ENCODE data around the gene MYL6. TPM values are rescaled to one million over a fixed set of nuclear protein-coding genes. Genes with fewer than 3 reads are reported as not detected.

MYL6 gene
- polyA plus RNA-seq, 1 of the 3 experiments (the other 2 are of a cell fraction), result 4,697 TPM

DNA sequence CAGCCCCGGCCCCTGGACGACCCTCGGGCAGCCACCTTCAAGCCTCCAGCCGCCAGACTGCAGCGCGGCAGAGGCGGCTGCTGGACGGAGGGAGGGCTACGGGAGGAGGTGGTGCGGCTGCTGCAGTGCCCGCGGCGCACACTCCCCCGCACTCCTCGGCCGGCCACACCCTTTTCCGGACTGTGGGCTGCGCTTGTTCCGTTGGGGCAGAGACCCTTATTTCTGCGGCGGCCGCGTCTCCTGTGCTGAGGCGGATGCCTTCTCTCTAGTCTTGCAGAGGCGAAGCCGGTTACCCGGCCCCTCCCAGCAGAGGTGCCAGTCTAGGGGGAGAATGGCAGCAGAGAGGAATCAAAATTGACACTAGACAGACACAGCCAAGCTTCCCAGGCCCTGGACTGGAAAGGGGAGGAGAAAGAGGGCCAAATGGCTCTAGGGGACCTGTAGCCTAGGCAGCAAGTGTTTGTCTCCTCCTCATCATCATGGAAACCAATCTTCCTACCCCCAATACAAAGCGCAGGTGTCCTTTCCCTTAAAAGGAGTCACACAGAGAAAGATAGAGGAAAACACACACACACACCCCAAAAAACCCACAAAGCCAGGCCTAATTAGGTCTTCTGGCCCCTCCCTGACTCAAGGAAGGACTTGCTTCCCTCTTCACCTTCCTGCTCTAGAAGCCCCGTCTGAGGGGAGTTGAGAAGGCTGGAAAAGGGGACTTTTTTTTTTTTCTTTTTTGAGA is 28.8 kb upstream of the MYL6 start:
- Histone ChIP-seq H3K36me3 (replicated peaks in 1 of 2; ENCODE audit: control insufficient read depth in 1 of 2, insufficient read depth in 2 of 2, low read length in 1 of 2) (peaks cover 35 to 38% of the 10 kb centered on the region in 2 experiments), H3K9ac (peak overlapping the region; percentile 88), H3K9me2 (no peaks in the 10 kb centered on the region), H3K4me2 (peak overlapping the region; percentile 98), H4K20me1 (ENCODE audit: insufficient read depth) (no peaks in the 10 kb centered on the region), H3K9me3 (no peaks in the 10 kb centered on the region), H3K79me2 (ENCODE audit: insufficient read depth) (peaks cover 52% of the 10 kb centered on the region), H3K4me1 (ENCODE audit: control insufficient read depth in 1 of 2, insufficient read depth in 2 of 2, low read depth in 1 of 2, low read length in 1 of 2) (peaks cover 13 to 23% of the 10 kb centered on the region in 2 experiments), H3K4me3 (ENCODE audit: low read depth in 2 of 2, low read length in 1 of 2) (peak overlapping the region; percentile 67 to 89), H3K27me3 (ENCODE audit: insufficient read depth) (no peaks in the 10 kb centered on the region), H3F3A (replicated peaks; ENCODE audit: insufficient read depth) (peaks cover 30% of the 10 kb centered on the region), H3K27ac (ENCODE audit: low read depth in 2 of 2, low read length in 1 of 2) (peak overlapping the region; percentile 74 to 85; a peak in 3 of 4 replicates), H2AFZ (ENCODE audit: low read depth) (peak overlapping the region; percentile 60)
- ChIA-PET POLR2A (interaction anchor here (0.7 to 2.7 kb wide), 5 partner anchors 13 to 30 kb away, joined by 3 to 19 read pairs (median 6); partner anchors contain the start of genes MYL6, MYL6B and PA2G4), CTCF (interaction anchor here (0.7 to 16.0 kb wide), 12 partner anchors 10 to 243 kb away, joined by 3 to 272 read pairs (median 4); partner anchors contain the start of genes MYL6, PAN2 and SMARCC2)
- TF ChIP-seq CHD2 (IDR thresholded peaks at IDR 0.05; ENCODE audit: low read length, partially characterized antibody), result no peak
- no peak for TF ChIP-seq RCOR1 (IDR thresholded peaks at IDR 0.05; ENCODE audit: low read length)
- TF ChIP-seq MXI1 (IDR thresholded peaks at IDR 0.05; ENCODE audit: low read depth, low read length), result peak; percentile 52
- TF ChIP-seq, protein P1, sequence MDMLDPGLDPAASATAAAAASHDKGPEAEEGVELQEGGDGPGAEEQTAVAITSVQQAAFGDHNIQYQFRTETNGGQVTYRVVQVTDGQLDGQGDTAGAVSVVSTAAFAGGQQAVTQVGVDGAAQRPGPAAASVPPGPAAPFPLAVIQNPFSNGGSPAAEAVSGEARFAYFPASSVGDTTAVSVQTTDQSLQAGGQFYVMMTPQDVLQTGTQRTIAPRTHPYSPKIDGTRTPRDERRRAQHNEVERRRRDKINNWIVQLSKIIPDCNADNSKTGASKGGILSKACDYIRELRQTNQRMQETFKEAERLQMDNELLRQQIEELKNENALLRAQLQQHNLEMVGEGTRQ (IDR thresholded peaks at IDR 0.05; ENCODE audit: borderline replicate concordance, low read depth, low read length), result no peak
- TF ChIP-seq FOSL2 (IDR thresholded peaks at IDR 0.05; ENCODE audit: borderline replicate concordance, low read depth), result no peak
- peak in 1 of 2 experiments; percentile 44; a peak in 1 of 4 replicates for TF ChIP-seq EP300 (IDR thresholded peaks at IDR 0.05; ENCODE audit: borderline replicate concordance in 1 of 2, low read depth in 1 of 2, low read length in 1 of 2)
- no peak for TF ChIP-seq GATA2 (CRISPR knock-in tag; IDR thresholded peaks at IDR 0.05)
- TF ChIP-seq TAF1 (IDR thresholded peaks at IDR 0.05; ENCODE audit: borderline replicate concordance, low read depth, low read length), result 0 out of 2 replicates have a peak, but pooled peaks have one; percentile 37
- TF ChIP-seq, protein P2, sequence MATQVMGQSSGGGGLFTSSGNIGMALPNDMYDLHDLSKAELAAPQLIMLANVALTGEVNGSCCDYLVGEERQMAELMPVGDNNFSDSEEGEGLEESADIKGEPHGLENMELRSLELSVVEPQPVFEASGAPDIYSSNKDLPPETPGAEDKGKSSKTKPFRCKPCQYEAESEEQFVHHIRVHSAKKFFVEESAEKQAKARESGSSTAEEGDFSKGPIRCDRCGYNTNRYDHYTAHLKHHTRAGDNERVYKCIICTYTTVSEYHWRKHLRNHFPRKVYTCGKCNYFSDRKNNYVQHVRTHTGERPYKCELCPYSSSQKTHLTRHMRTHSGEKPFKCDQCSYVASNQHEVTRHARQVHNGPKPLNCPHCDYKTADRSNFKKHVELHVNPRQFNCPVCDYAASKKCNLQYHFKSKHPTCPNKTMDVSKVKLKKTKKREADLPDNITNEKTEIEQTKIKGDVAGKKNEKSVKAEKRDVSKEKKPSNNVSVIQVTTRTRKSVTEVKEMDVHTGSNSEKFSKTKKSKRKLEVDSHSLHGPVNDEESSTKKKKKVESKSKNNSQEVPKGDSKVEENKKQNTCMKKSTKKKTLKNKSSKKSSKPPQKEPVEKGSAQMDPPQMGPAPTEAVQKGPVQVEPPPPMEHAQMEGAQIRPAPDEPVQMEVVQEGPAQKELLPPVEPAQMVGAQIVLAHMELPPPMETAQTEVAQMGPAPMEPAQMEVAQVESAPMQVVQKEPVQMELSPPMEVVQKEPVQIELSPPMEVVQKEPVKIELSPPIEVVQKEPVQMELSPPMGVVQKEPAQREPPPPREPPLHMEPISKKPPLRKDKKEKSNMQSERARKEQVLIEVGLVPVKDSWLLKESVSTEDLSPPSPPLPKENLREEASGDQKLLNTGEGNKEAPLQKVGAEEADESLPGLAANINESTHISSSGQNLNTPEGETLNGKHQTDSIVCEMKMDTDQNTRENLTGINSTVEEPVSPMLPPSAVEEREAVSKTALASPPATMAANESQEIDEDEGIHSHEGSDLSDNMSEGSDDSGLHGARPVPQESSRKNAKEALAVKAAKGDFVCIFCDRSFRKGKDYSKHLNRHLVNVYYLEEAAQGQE (IDR thresholded peaks at IDR 0.05; ENCODE audit: low read depth, low read length), result no peak
- no peak for TF ChIP-seq ELF1 (IDR thresholded peaks at IDR 0.05)
- TF ChIP-seq POLR2AphosphoS5 (IDR thresholded peaks at IDR 0.05; ENCODE audit: low read depth, low read length), result no peak
- no peak for TF ChIP-seq EZH2phosphoT487 (IDR thresholded peaks at IDR 0.05; ENCODE audit: borderline replicate concordance, low read depth)
- peak; percentile 21; the same call in 1 of the 2 replicates for TF ChIP-seq NRF1 (IDR thresholded peaks at IDR 0.05; ENCODE audit: low read depth, low read length)
- TF ChIP-seq MEF2A (IDR thresholded peaks at IDR 0.05; ENCODE audit: borderline replicate concordance, low read depth), result no peak
- TF ChIP-seq YY1 (IDR thresholded peaks at IDR 0.05; ENCODE audit: low read depth), result no peak
- no peak for TF ChIP-seq RXRA (IDR thresholded peaks at IDR 0.05; ENCODE audit: borderline replicate concordance, low read depth)
- no peak for TF ChIP-seq TCF12 (IDR thresholded peaks at IDR 0.05)
- TF ChIP-seq, protein P3, sequence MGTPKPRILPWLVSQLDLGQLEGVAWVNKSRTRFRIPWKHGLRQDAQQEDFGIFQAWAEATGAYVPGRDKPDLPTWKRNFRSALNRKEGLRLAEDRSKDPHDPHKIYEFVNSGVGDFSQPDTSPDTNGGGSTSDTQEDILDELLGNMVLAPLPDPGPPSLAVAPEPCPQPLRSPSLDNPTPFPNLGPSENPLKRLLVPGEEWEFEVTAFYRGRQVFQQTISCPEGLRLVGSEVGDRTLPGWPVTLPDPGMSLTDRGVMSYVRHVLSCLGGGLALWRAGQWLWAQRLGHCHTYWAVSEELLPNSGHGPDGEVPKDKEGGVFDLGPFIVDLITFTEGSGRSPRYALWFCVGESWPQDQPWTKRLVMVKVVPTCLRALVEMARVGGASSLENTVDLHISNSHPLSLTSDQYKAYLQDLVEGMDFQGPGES (IDR thresholded peaks at IDR 0.05; ENCODE audit: low read depth, low read length), result no peak
- peak; percentile 47; the same call in 1 of the 2 replicates for TF ChIP-seq SIN3A (IDR thresholded peaks at IDR 0.05; ENCODE audit: borderline replicate concordance, low read depth, low read length)
- TF ChIP-seq, protein P4, sequence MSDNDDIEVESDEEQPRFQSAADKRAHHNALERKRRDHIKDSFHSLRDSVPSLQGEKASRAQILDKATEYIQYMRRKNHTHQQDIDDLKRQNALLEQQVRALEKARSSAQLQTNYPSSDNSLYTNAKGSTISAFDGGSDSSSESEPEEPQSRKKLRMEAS (IDR thresholded peaks at IDR 0.05; ENCODE audit: low read depth), result peak; percentile 48; the same call in 1 of the 2 replicates
- TF ChIP-seq FOXJ3 (CRISPR knock-in tag; IDR thresholded peaks at IDR 0.05), result 0 out of 2 replicates have a peak, but pooled peaks have one; percentile 2
- TF ChIP-seq, protein P5, sequence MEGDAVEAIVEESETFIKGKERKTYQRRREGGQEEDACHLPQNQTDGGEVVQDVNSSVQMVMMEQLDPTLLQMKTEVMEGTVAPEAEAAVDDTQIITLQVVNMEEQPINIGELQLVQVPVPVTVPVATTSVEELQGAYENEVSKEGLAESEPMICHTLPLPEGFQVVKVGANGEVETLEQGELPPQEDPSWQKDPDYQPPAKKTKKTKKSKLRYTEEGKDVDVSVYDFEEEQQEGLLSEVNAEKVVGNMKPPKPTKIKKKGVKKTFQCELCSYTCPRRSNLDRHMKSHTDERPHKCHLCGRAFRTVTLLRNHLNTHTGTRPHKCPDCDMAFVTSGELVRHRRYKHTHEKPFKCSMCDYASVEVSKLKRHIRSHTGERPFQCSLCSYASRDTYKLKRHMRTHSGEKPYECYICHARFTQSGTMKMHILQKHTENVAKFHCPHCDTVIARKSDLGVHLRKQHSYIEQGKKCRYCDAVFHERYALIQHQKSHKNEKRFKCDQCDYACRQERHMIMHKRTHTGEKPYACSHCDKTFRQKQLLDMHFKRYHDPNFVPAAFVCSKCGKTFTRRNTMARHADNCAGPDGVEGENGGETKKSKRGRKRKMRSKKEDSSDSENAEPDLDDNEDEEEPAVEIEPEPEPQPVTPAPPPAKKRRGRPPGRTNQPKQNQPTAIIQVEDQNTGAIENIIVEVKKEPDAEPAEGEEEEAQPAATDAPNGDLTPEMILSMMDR (IDR thresholded peaks at IDR 0.05), result no peak
- TF ChIP-seq FOXM1 (IDR thresholded peaks at IDR 0.05; ENCODE audit: low read depth), result no peak
- WGBS (ENCODE audit: low lambda C conversion rate), result 7% methylated on average over 23 of the region's 29 CpGs
- peak; percentile 78 for DNase-seq

Measured in SK-N-SH (cell line).